Measurements from ENCODE around the gene NFIB. TPM values are rescaled to one million over a fixed set of nuclear protein-coding genes. Genes with fewer than 3 reads are reported as not detected.

Gene NFIB
- polyA plus RNA-seq, 12 donors = 87.1 to 325 (median 103) TPM

DNA sequence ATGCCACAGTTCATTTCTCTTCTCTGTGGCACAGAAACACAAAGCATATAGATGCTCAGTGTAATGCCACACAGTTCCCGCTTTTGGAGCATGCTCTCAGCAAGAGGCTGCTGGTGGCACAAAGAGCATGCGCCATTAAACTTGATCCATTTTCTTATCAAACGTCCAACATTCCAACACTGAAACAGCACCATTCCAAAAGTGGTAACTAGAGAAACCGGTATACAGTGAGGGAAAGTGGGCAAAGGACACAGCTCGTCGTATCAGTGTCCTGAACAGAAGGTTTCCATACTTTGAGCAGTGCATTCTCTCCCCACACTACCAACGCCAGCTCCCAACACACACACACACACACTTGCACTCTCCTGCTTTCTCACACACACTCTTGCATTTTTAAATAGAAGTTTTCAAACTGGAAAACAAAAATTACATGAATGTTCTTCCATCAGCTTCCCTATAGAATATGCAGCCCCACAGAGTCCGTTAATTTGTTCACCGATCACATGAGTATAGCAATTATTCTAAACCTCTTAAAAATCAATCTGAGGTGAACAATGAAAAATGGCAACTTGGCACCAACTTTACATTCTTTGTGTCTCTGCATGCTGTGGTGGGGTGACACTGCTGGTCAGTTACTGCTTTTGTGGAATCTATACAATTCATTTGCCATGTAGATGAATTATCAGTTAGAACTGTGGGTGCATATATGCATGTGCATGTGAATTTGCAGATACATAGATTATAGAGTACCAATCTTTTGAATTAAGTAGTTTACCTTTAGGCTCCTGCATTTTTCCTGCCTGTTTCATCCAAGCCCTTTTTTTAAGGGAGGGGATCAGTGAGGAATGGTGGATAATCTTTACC is 5.7 kb downstream of the NFIB start:
- no peak for DNase-seq

- no peak for DNase-seq
These were observed 7.0 kb downstream of the NFIB start for GRCh38 chr9:14306672-14307660.

DNA sequence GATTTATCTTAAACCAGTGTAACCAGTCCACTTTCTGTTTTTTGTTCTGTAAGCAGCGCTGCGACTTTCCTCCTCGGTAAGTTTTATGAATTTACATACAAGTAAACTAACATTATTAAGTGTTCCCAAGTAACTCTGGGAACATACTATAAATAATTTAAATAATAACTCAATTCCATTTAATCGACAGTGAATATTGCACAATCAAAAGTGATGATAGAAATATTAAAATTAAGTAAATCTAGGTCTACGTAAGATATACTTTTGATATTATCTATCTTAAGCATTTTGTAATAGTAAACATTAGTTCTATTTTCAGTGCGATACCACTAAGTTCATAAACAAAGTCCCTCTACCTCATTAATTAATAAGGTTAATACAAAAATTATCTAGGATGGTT is 7.8 kb downstream of the NFIB start:
- DNase-seq = no peak

DNA sequence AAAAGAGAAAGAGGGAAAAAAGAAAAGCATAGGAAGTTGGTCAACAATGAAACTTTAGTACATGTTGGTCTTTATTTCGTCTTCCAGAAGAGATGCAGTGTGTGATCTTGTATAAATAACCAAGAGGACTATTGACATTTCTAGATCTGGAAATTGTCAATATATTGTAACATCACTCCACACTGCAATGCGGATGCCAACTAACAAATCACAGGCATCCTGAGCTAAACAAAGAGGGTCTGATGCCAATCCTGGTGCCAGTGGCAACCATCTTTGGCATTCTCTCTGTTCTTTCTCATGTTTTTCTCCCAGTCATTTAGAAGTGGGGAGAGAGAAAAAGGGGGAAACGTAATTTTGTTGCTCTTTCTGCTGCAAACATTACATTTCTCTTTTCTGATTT is 9.7 kb downstream of the NFIB start:
- DNase-seq = no peak

- no peak for DNase-seq
These were observed 10.4 kb downstream of the NFIB start for GRCh38 chr9:14303521-14303920.

- DNase-seq = no peak
These were observed 10.8 kb downstream of the NFIB start for GRCh38 chr9:14303100-14303499.

GRCh38 chr9:14302405-14302804 is 11.5 kb downstream of the NFIB start:
- no peak for DNase-seq

DNA sequence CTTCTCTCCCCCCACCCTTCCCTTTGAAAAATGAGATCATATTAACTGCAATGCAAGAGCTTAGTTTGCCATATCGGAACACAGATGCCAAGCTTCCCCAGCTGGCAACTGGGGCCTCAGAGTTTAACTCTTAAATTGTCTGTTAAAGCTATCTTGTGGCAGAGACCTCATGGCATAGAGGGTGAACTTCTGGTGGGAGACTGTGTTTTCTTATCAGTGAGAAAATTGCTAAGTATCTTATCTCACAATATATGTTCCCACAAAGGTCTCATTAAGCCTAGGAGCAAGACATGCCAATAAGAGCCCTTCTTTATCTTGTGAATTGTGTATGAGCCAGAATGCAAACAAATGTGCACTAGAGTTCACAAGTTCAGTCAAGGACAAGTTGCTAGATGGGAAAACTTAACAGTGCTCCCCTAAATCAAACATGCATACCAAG is 12.3 kb downstream of the NFIB start:
- DNase-seq = no peak

DNA sequence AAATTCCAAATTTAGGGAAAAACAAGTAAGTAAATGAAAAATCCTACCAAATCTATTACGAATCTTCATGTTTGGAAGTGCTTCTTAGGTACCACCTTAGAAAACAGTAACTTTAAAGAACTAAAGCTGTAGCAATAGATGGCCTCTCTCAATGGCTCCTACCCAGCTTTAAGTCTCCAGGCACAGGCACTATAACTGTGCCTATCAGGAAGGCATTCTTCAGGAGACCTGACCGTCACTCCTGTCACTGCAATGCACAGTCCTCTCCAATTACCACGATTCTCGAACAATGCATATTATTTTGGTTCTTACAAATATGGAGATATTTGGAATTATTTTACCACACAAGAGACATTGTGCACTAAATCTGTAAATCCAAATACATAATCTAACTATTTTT is 12.9 kb downstream of the NFIB start:
- no peak for DNase-seq

- no peak for DNase-seq
These were observed 13.4 kb downstream of the NFIB start for GRCh38 chr9:14300588-14300987.

DNA sequence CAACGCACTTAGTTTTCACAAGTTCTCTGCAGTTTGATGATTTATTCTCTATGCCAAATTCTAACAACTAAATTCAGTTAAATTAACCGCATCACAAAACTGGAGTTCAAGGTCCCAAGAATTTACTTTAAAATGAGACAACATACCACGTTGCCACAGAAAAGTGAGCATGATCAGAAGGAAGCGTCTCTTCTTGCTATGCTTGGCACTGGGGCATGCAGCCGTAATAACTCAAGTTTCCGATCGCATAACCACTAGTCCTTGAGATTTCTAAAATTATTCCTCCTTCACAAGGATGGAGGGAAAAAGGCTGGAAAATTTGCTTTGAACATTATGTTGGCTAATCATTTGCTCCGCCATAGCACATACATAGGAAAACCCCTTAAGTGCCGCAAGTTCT is 13.9 kb downstream of the NFIB start:
- DNase-seq = no peak

DNA sequence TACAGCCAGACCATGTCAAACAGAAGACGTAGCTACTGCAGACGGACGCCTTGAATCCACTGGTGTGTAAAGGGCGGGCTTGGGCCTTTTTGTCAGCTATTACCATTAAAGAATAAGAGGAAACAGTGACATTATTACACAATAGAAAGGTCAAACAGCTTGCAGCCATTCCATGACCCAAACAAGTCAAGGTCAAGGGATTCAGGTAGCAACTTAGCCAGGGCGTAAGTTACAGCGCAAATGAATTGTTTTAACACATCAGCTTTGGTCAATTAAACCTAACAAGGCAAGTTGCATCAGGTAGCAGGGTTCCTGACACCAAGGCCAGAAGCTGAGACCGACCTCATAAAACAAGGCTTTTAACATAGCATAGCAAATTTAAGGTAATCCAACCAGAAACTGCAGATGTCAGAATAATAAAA is 15.3 kb downstream of the NFIB start:
- no peak for DNase-seq

DNA sequence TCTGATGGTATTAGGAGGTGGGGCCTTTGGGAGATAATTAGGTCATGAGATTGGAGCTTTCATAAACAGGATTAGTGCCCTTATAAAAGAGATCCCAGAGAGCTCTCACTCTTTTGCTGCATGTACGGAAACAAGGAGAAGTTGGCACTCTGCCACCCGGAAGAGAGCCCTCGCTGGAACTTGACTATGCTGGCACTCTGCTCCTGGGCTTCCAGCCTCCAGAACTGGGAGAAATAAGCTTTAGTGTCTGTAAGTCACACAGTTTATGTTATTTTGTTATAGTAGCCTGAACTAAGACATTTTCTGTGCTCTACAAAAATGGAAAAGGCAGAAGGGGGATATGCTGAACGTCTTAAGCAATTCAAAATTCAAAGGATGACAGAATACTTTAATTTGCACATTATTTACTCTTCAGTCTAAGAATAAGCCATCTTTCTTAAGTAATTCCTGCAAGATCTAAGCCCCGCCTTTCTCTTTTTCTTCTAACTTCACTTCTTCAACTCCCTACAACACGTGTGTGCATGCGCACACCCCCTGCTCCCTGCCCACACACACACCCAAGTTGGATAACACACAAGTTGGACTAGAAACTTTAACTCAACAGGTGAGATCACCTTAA is 17.3 kb downstream of the NFIB start:
- DNase-seq = no peak

GRCh38 chr9:14294659-14295058 is 19.3 kb downstream of the NFIB start:
- DNase-seq = no peak

DNA sequence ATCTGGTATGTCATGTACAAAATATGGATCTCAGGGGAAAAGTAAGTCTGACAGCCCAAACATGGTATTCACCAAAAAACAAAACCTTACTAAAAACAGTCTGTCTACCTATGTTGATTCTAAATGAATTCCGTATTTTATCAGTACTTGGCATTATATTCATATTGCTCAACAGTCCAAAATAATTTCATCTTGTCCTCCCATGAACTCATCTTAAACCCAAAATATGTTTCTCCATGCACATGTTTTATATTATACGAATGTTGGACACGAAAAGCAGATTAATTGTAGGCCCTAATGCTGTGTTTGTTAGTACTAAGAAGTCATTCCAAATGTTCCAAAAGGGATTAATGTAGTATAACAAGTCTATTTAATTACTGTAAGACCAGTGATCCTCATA is 20.1 kb downstream of the NFIB start:
- no peak for DNase-seq

DNA sequence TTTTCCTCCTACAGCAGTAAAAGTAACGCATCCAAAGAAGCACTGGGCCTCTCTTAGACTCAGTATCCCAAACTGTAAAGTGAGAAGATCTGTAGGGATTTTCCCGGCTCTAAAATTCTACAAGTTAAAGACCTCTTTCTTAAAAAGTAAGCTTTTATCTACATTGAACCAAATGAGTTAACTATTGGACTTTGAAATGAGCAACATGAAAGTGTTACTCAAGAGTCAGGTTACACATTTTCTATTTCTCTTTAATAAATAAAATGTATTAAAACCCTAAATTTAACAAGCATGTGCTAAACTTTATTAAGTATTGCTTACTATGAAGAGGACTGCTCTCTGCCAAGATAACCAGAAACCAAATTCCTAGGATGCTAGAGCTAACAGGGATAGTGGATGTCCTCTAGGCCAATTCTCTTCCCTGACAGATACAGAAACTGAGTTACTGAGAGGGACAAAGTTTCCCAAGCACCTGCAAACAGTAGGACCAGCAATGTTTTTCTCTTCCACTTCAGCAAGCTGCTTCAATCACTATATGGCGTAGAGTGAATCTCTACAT is 21.7 kb downstream of the NFIB start:
- DNase-seq = no peak

DNA sequence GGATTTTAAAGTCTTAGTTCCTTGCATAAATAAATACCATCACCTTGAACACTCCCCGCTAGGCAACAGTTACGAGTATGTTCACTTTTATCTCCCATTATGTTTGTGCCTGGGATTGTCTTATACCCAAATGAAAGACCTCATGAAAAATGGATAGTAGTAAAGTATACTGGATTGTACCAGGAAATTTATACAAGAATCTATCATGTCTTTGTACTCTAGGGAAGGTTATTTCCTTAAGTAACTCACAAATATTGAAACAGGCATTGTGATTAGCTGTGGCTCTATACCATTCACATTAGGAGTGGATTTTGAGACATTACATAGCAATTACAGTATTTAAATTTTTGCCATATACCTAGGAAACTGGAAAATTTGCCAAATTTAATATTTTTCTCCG is 24.0 kb downstream of the NFIB start:
- DNase-seq = no peak

- no peak for DNase-seq
These were observed 25.5 kb downstream of the NFIB start for GRCh38 chr9:14288433-14288832.

GRCh38 chr9:14286121-14286520 is 27.8 kb downstream of the NFIB start:
- no peak for DNase-seq

- no peak for DNase-seq
These were observed 30.7 kb downstream of the NFIB start for GRCh38 chr9:14283276-14283675.

GRCh38 chr9:14281876-14282275 is 32.1 kb downstream of the NFIB start:
- DNase-seq = no peak

Measured in muscle of arm (tissue), 12 donors.